ENCODE measurements around the gene ABLIM3. TPM values are rescaled to one million over a fixed set of nuclear protein-coding genes. Genes with fewer than 3 reads are reported as not detected.

Gene ABLIM3
- total and polyA plus RNA-seq, 9 of the 15 experiments (the other 6 are each of a cell fraction or from before 2014, with no cell fraction given), result 0.03 to 0.38 (median 0.11) TPM

GRCh38 chr5:149274939-149275338 is 133.6 kb downstream of the ABLIM3 start:
- Histone ChIP-seq H2AFZ (ENCODE audit: low read depth, low read length) (no peak overlapping the region), H3K27ac (ENCODE audit: extremely low read depth, low read depth, low read length) (no peak overlapping the region), H4K20me1 (replicated peaks; ENCODE audit: control insufficient read depth, insufficient read depth, low read length) (no peaks in the 10 kb centered on the region), H3K4me3 (no peak overlapping the region), H3K9ac (ENCODE audit: insufficient read depth in 1 of 2, low read depth in 2 of 2, low read length in 2 of 2) (no peak overlapping the region), H3K27me3 (ENCODE audit: control insufficient read depth in 2 of 2, insufficient read depth in 2 of 2, low read length in 2 of 2) (peaks cover 22 to 53% of the 10 kb centered on the region in 2 experiments; a peak in 3 of 5 replicates), H3K4me2 (ENCODE audit: insufficient read depth, low read length) (no peak overlapping the region), H3K79me2 (ENCODE audit: control insufficient read depth, insufficient read depth, low read length) (no peaks in the 10 kb centered on the region), H3K36me3 (ENCODE audit: control insufficient read depth, insufficient read depth, low read length) (no peaks in the 10 kb centered on the region), H3K4me1 (replicated peaks in 1 of 2; ENCODE audit: control insufficient read depth in 2 of 2, insufficient read depth in 2 of 2, low read length in 2 of 2) (peaks cover 0 to 12% of the 10 kb centered on the region in 2 experiments; a peak in 1 of 5 replicates), H3K9me1 (ENCODE audit: control insufficient read depth, insufficient read depth, low read length) (no peaks in the 10 kb centered on the region), H3K9me3 (replicated peaks; ENCODE audit: control insufficient read depth, insufficient read depth, low read depth, low read length) (no peaks in the 10 kb centered on the region)
- POLR2A ChIA-PET, result no interaction called here
- TF ChIP-seq NBN (IDR thresholded peaks at IDR 0.05; ENCODE audit: low read depth), result no peak
- no peak for TF ChIP-seq SRSF9 (IDR thresholded peaks at IDR 0.05; ENCODE audit: borderline replicate concordance, low read depth, low read length)
- CTCF ChIA-PET (ENCODE audit: low intra/inter-chr PET ratio), result no interaction called here
- no peak for ATAC-seq
- in situ Hi-C loops (cut with MboI), result loop anchor here (25.0 kb wide), 1 partner anchor 838 kb away; no protein-coding TSS in a partner anchor
- no TSS peak for BruUV-seq (replicated peaks)
- no peak for DNase-seq (ENCODE audit: extremely low read depth in 1 of 4, low spot score in 3 of 4)
- intact Hi-C loops (cut with micrococcal nuclease), result no loop called here
- no peak for FAIRE-seq
- WGBS (ENCODE audit: insufficient coverage, low coverage, missing lambda C conversion rate), result 0% methylated on average over 1 of the region's 1 CpG

- BruUV-seq (replicated peaks), result no TSS peak
- no peak overlapping the region for H3K9ac ChIP-seq (ENCODE audit: insufficient read depth in 1 of 2, low read depth in 2 of 2, low read length in 2 of 2)
- no peaks in the 10 kb centered on the region for H3K9me1 ChIP-seq (ENCODE audit: control insufficient read depth, insufficient read depth, low read length)
- DNase-seq (ENCODE audit: extremely low read depth in 1 of 4, low spot score in 3 of 4) (no peak), ATAC-seq (no peak), FAIRE-seq (no peak)
- H3K36me3 ChIP-seq (ENCODE audit: control insufficient read depth, insufficient read depth, low read length), result no peaks in the 10 kb centered on the region
- H4K20me1 ChIP-seq (replicated peaks; ENCODE audit: control insufficient read depth, insufficient read depth, low read length), result no peaks in the 10 kb centered on the region
- POLR2A ChIA-PET, result no interaction called here
- H3K27ac ChIP-seq (ENCODE audit: extremely low read depth, low read depth, low read length), result no peak overlapping the region
- H3K4me2 ChIP-seq (ENCODE audit: insufficient read depth, low read length), result no peak overlapping the region
- no peaks in the 10 kb centered on the region for H3K4me1 ChIP-seq (replicated peaks in 1 of 2; ENCODE audit: control insufficient read depth in 2 of 2, insufficient read depth in 2 of 2, low read length in 2 of 2)
- intact Hi-C loops (cut with micrococcal nuclease), result no loop called here
- peaks cover 27 to 43% of the 10 kb centered on the region in 2 experiments for H3K27me3 ChIP-seq (ENCODE audit: control insufficient read depth in 2 of 2, insufficient read depth in 2 of 2, low read length in 2 of 2)
- H2AFZ ChIP-seq (ENCODE audit: low read depth, low read length), result no peak overlapping the region
- no peaks in the 10 kb centered on the region for H3K79me2 ChIP-seq (ENCODE audit: control insufficient read depth, insufficient read depth, low read length)
- in situ Hi-C loops (cut with MboI), result no loop called here
- WGBS (ENCODE audit: insufficient coverage, low coverage, missing lambda C conversion rate), result 2% methylated on average over 4 of the region's 4 CpGs
- H3K9me3 ChIP-seq (replicated peaks; ENCODE audit: control insufficient read depth, insufficient read depth, low read depth, low read length), result no peaks in the 10 kb centered on the region
- CTCF ChIA-PET (ENCODE audit: low intra/inter-chr PET ratio), result no interaction called here
- no peak overlapping the region for H3K4me3 ChIP-seq
- no peak for TF ChIP-seq MLLT1 (IDR thresholded peaks at IDR 0.05)
- TF ChIP-seq RAD21 (CRISPR knock-in tag; conservative IDR thresholded peaks at IDR 0.05 in 1 of 2, IDR thresholded peaks at IDR 0.05 in 1 of 2), result no peak
- TF ChIP-seq ELF4 (CRISPR knock-in tag; IDR thresholded peaks at IDR 0.05), result no peak
- no peak for TF ChIP-seq ZNF280A (IDR thresholded peaks at IDR 0.05; ENCODE audit: low read depth, partially characterized antibody)
- no peak for TF ChIP-seq ZBTB8A (IDR thresholded peaks at IDR 0.05; ENCODE audit: partially characterized antibody)
- TF ChIP-seq RBFOX2 (IDR thresholded peaks at IDR 0.05; ENCODE audit: low read depth, low read length), result no peak
- no peak for TF ChIP-seq NFATC3 (IDR thresholded peaks at IDR 0.05)
- TF ChIP-seq MNT (conservative IDR thresholded peaks at IDR 0.05), result no peak
- TF ChIP-seq MYBL2 (IDR thresholded peaks at IDR 0.05; ENCODE audit: low read depth), result no peak
- TF ChIP-seq MYBL2 (CRISPR knock-in tag; IDR thresholded peaks at IDR 0.05; ENCODE audit: borderline replicate concordance), result no peak
Observed at GRCh38 chr5:149277801-149278200, 136.5 kb downstream of the ABLIM3 start.

All from K562 (cell line).